GM20431 (cell line): ENCODE measurements around the gene AARSD1.
"Not testable (repeated sequence)": the region's sequence is repeated elsewhere in the genome, so short reads cannot be mapped to it uniquely, and the experiment has no call there.

Experiments used
- in situ Hi-C: fragments of 300-500 bp; cut with MseI, MboI; formaldehyde crosslinking; loops from one replicate; pipeline ENCODE4 v1.15.0; 2020; ENCODE audit warnings: low sequenced_read_pairs; ENCODE audit not compliant: unreplicated experiment

Gene AARSD1

GRCh38 chr17:42985225-42985624 lies 21.0 kb upstream of the AARSD1 start:
- in situ Hi-C loops: no loop called here

- in situ Hi-C loops: no loop called here
These were observed 18.0 kb upstream of the AARSD1 start for GRCh38 chr17:42982266-42982665.

- in situ Hi-C loops: no loop called here
These were observed 16.6 kb upstream of the AARSD1 start for GRCh38 chr17:42980766-42981397.

- in situ Hi-C loops: no loop called here
These were observed 16.1 kb upstream of the AARSD1 start, which contains the start of gene RUNDC1 for GRCh38 chr17:42980274-42980765. RUNDC1 (plus strand) TSS chr17:42980565; CDS start chr17:42980577, 12 bp downstream.

GRCh38 chr17:42979511-42980273 lies 15.4 kb upstream of the AARSD1 start, which contains the start of gene PTGES3L:
PTGES3L (minus strand) TSS chr17:42980080; CDS start chr17:42980053, 27 bp downstream.
- in situ Hi-C loops: no loop called here

GRCh38 chr17:42975701-42976100 lies 11.4 kb upstream of the AARSD1 start:
- in situ Hi-C loops: not testable (repeated sequence)

GRCh38 chr17:42975265-42975664 lies 11.0 kb upstream of the AARSD1 start:
- in situ Hi-C loops: no loop called here

- in situ Hi-C loops: not testable (repeated sequence)
These were observed 9.1 kb upstream of the AARSD1 start for GRCh38 chr17:42973323-42973722.

- in situ Hi-C loops: no loop called here
These were observed 7.3 kb upstream of the AARSD1 start for GRCh38 chr17:42971589-42971988.

- in situ Hi-C loops: no loop called here
These were observed 4.8 kb upstream of the AARSD1 start for GRCh38 chr17:42969001-42969581.

- in situ Hi-C loops: no loop called here
These were observed 3.7 kb upstream of the AARSD1 start for GRCh38 chr17:42967925-42968324.

- in situ Hi-C loops: no loop called here
These were observed 10.6 kb downstream of the AARSD1 start for GRCh38 chr17:42953669-42954068.

- in situ Hi-C loops: no loop called here
These were observed 14.0 kb downstream of the AARSD1 start for GRCh38 chr17:42950044-42950783.

GRCh38 chr17:42946812-42947211 lies 17.4 kb downstream of the AARSD1 start:
- in situ Hi-C loops: no loop called here

- in situ Hi-C loops: no loop called here
These were observed 20.0 kb downstream of the AARSD1 start for GRCh38 chr17:42944211-42944610.

GRCh38 chr17:42937712-42938596 lies 26.3 kb downstream of the AARSD1 start:
- in situ Hi-C loops: no loop called here

- in situ Hi-C loops: no loop called here
These were observed 34.8 kb downstream of the AARSD1 start for GRCh38 chr17:42929497-42929844.

GRCh38 chr17:42928714-42929496 lies 35.3 kb downstream of the AARSD1 start:
- in situ Hi-C loops: no loop called here

- in situ Hi-C loops: no loop called here
These were observed 39.4 kb downstream of the AARSD1 start for GRCh38 chr17:42924891-42925290.
